H1 (cell line): ENCODE results near the gene FOXN4. TPM values are rescaled to one million over a fixed set of nuclear protein-coding genes. Genes with fewer than 3 reads are reported as not detected.

Experiments
- CTCF ChIA-PET: fragments of 300-600 bp; sonication (Branson Sonifier 250); formaldehyde crosslinking; loops from one replicate; lab custom pipeline; 2021; ENCODE audit not compliant: partially characterized antibody; lab: Charles Lee
- POLR2A ChIA-PET: fragments of 300-600 bp; sonication (Branson Sonifier 250); formaldehyde crosslinking; loops from one replicate; lab custom pipeline; 2021; ENCODE audit warnings: inconsistent platforms; ENCODE audit not compliant: partially characterized antibody; lab: Charles Lee
- DNase-seq, 2 experiments: peaks; one replicate each; pipeline versions ENCODE4 v3.0.0 to v3.0.0-alpha.2; 2010 to 2022; ENCODE audit warnings: low spot score in 2 of 2, low read depth in 1 of 2, mixed read lengths in 1 of 2
- FAIRE-seq: peaks from 2 replicates; lab custom pipeline; 2011; peaks lifted over from hg19 to GRCh38; lab: Jason Lieb, UNC
- H2AFZ ChIP-seq: 2 replicates; pipeline ENCODE4 v1.8.1; 2012; ENCODE audit warnings: low read length, inconsistent platforms
- H2AK5ac ChIP-seq: 2 replicates; pipeline ENCODE4 v1.6.1; 2013; ENCODE audit warnings: low read depth, low read length
- H2BK120ac ChIP-seq: replicated peaks from 2 replicates; pipeline ENCODE3; 2013; ENCODE audit warnings: low read depth, low read length, inconsistent platforms
- H2BK12ac ChIP-seq: 2 replicates; pipeline ENCODE4 v1.6.1; 2013; ENCODE audit warnings: low read depth, low read length
- H2BK15ac ChIP-seq: 2 replicates; pipeline ENCODE4 v1.6.1; 2013; ENCODE audit warnings: low read length
- H2BK20ac ChIP-seq: 2 replicates; pipeline ENCODE4 v1.6.1; 2013; ENCODE audit warnings: low read length
- H2BK5ac ChIP-seq: 2 replicates; pipeline ENCODE4 v1.6.1; 2013; ENCODE audit warnings: low read depth, low read length
- H3K14ac ChIP-seq: 2 replicates; pipeline ENCODE4 v1.6.1; 2013; ENCODE audit warnings: inconsistent platforms; ENCODE audit not compliant: insufficient read length
- H3K18ac ChIP-seq: 2 replicates; pipeline ENCODE4 v1.6.1; 2013; ENCODE audit warnings: low read length; ENCODE audit errors: extremely low read depth
- H3K23ac ChIP-seq: 2 replicates; pipeline ENCODE4 v1.6.1; 2013; ENCODE audit warnings: inconsistent platforms; ENCODE audit not compliant: insufficient read length
- H3K23me2 ChIP-seq: 2 replicates; pipeline ENCODE4 v1.6.1; 2013; ENCODE audit warnings: low read depth, low read length
- H3K27ac ChIP-seq: 2 replicates; pipeline ENCODE4 v1.6.1; 2011; ENCODE audit warnings: low read depth, low read length, inconsistent platforms
- H3K27me3 ChIP-seq, 4 experiments: replicated peaks in 1 of 4; 1 replicate in 1 of 4; 2 replicates in 3 of 4; pipeline versions ENCODE4 v1.6.1 to v1.8.1; 2011 to 2013; ENCODE audit warnings: low read length in 3 of 4, mild to moderate bottlenecking in 3 of 4, inconsistent platforms in 2 of 4, mixed read lengths in 2 of 4, moderate library complexity in 1 of 4; ENCODE audit not compliant: control insufficient read depth in 3 of 4, insufficient read depth in 3 of 4; ENCODE audit errors: extremely low read depth in 1 of 4
- H3K36me3 ChIP-seq, 4 experiments: 2 replicates each; pipeline versions ENCODE4 v1.6.1 to v1.8.1; 2011 to 2013; ENCODE audit warnings: mild to moderate bottlenecking in 4 of 4, low read length in 3 of 4, moderate library complexity in 2 of 4, control low read depth in 1 of 4, inconsistent platforms in 1 of 4; ENCODE audit not compliant: insufficient read depth in 4 of 4, control insufficient read depth in 2 of 4
- H3K4ac ChIP-seq: replicated peaks from 2 replicates; pipeline ENCODE3; 2013; ENCODE audit warnings: low read length, low read depth, mixed read lengths, inconsistent platforms; ENCODE audit not compliant: insufficient read length
- H3K4me1 ChIP-seq, 4 experiments: replicated peaks in 1 of 4; 1 replicate in 1 of 4; 2 replicates in 3 of 4; pipeline versions ENCODE4 v1.6.1 to v1.8.1; 2011 to 2013; ENCODE audit warnings: low read length in 3 of 4, inconsistent platforms in 2 of 4, mixed read lengths in 1 of 4; ENCODE audit not compliant: insufficient read depth in 4 of 4, control insufficient read depth in 3 of 4
- H3K4me2 ChIP-seq, 2 experiments: 2 replicates each; pipeline versions ENCODE4 v1.6.1 to v1.8.1; 2011 to 2013; ENCODE audit warnings: low read depth in 2 of 2, low read length in 2 of 2, control low read depth in 1 of 2, inconsistent platforms in 1 of 2, mild to moderate bottlenecking in 1 of 2; ENCODE audit not compliant: insufficient read depth in 1 of 2
- H3K4me3 ChIP-seq, 4 experiments: fragments of 200-600, 300-600 bp in 1 of 4; sonication (generic), shearing (Covaris generic), sonication (Bioruptor Twin) in 1 of 4; 2 replicates each; pipeline versions ENCODE4 v1.5.1 to v1.8.1; 2011 to 2016; ENCODE audit warnings: low read length in 4 of 4, low read depth in 3 of 4, control low read depth in 2 of 4, inconsistent platforms in 2 of 4, mild to moderate bottlenecking in 2 of 4, mixed read lengths in 1 of 4, moderate library complexity in 1 of 4; ENCODE audit not compliant: insufficient read depth in 2 of 4; ENCODE audit errors: extremely low read depth in 1 of 4
- H3K56ac ChIP-seq: replicated peaks from 2 replicates; pipeline ENCODE3; 2013; ENCODE audit warnings: low read depth, mild to moderate bottlenecking, mixed read lengths, low read length, inconsistent platforms; ENCODE audit not compliant: insufficient read length
- H3K79me1 ChIP-seq: 2 replicates; pipeline ENCODE4 v1.6.1; 2013; ENCODE audit warnings: low read depth, low read length, control low read depth
- H3K79me2 ChIP-seq, 2 experiments: 2 replicates each; pipeline versions ENCODE4 v1.6.1 to v1.8.1; 2012 to 2013; ENCODE audit warnings: low read length in 2 of 2, mild to moderate bottlenecking in 2 of 2, inconsistent platforms in 1 of 2; ENCODE audit not compliant: insufficient read depth in 2 of 2, control insufficient read depth in 1 of 2
- H3K9ac ChIP-seq, 4 experiments: replicated peaks in 1 of 4; 1 replicate in 1 of 4; 2 replicates in 3 of 4; pipeline versions ENCODE4 v1.6.1 to v1.8.1; 2011 to 2013; ENCODE audit warnings: low read depth in 3 of 4, low read length in 3 of 4, control low read depth in 2 of 4, mild to moderate bottlenecking in 2 of 4, moderate library complexity in 2 of 4, inconsistent platforms in 1 of 4; ENCODE audit errors: extremely low read depth in 1 of 4
- H3K9me3 ChIP-seq, 2 experiments: 2 replicates each; pipeline versions ENCODE4 v1.6.1 to v1.8.1; 2012 to 2013; ENCODE audit warnings: mild to moderate bottlenecking in 2 of 2, moderate library complexity in 2 of 2, control low read depth in 1 of 2, inconsistent platforms in 1 of 2, low read depth in 1 of 2, low read length in 1 of 2, mixed read lengths in 1 of 2; ENCODE audit not compliant: insufficient read depth in 2 of 2
- H4K20me1 ChIP-seq, 2 experiments: replicated peaks in 1 of 2; 2 replicates each; pipeline versions ENCODE3 to v1.8.1; 2011 to 2013; ENCODE audit warnings: inconsistent platforms in 2 of 2, low read length in 2 of 2, mild to moderate bottlenecking in 1 of 2; ENCODE audit not compliant: insufficient read depth in 2 of 2, control insufficient read depth in 1 of 2
- H4K5ac ChIP-seq: 2 replicates; pipeline ENCODE4 v1.6.1; 2013; ENCODE audit warnings: low read length, low read depth, mixed read lengths, inconsistent platforms; ENCODE audit not compliant: insufficient read length
- H4K8ac ChIP-seq: 2 replicates; pipeline ENCODE4 v1.8.0; 2013; ENCODE audit warnings: mild to moderate bottlenecking, moderate library complexity, low read length, inconsistent platforms; ENCODE audit not compliant: insufficient read depth; ENCODE audit errors: extremely low read depth
- H4K91ac ChIP-seq: replicated peaks from 2 replicates; pipeline ENCODE3; 2013; ENCODE audit warnings: low read length, mixed read lengths, inconsistent platforms; ENCODE audit not compliant: insufficient read length
- BACH1 ChIP-seq: IDR thresholded peaks from 2 replicates; pipeline ENCODE4 v1.6.1; 2012; ENCODE audit warnings: low read length, improper control_type of control experiment
- BRCA1 ChIP-seq: IDR thresholded peaks from 2 replicates; pipeline ENCODE4 v1.6.1; 2012; ENCODE audit warnings: low read depth, low read length, improper control_type of control experiment
- CHD1 ChIP-seq: IDR thresholded peaks from 2 replicates; pipeline ENCODE4 v1.6.1; 2012; ENCODE audit warnings: low read depth, low read length, improper control_type of control experiment
- CREB1 ChIP-seq: IDR thresholded peaks from 2 replicates; pipeline ENCODE4 v1.6.1; 2012; ENCODE audit warnings: inconsistent platforms
- KDM4A ChIP-seq: IDR thresholded peaks from one replicate; pipeline ENCODE4 v1.7.1; 2012; ENCODE audit warnings: low read depth, mild to moderate bottlenecking, moderate library complexity, low read length, inconsistent platforms; ENCODE audit not compliant: severe bottlenecking
- POLR2A ChIP-seq, 2 experiments: IDR thresholded peaks; 1 replicate in 1 of 2; 2 replicates in 1 of 2; pipeline ENCODE4 v1.6.1; 2011; ENCODE audit warnings: low read depth in 2 of 2, low read length in 2 of 2, mild to moderate bottlenecking in 2 of 2; ENCODE audit errors: control extremely low read depth in 1 of 2
- RXRA ChIP-seq: IDR thresholded peaks from 2 replicates; pipeline ENCODE4 v1.6.1; 2011; ENCODE audit warnings: low read depth, mild to moderate bottlenecking, low read length, moderate library complexity; ENCODE audit not compliant: insufficient read depth
- SIN3A ChIP-seq, 2 experiments: IDR thresholded peaks in 1 of 2; conservative IDR thresholded peaks in 1 of 2; 2 replicates each; pipeline ENCODE4 v1.6.1; 2011 to 2012; ENCODE audit warnings: low read length in 2 of 2, improper control_type of control experiment in 1 of 2, low read depth in 1 of 2, mild to moderate bottlenecking in 1 of 2
- SP1 ChIP-seq: IDR thresholded peaks from 2 replicates; pipeline ENCODE4 v1.6.1; 2011; ENCODE audit warnings: low read depth, low read length
- SP2 ChIP-seq: IDR thresholded peaks from 2 replicates; pipeline ENCODE4 v1.6.1; 2012; ENCODE audit warnings: mild to moderate bottlenecking, low read length, inconsistent platforms
- SRF ChIP-seq: IDR thresholded peaks from 2 replicates; pipeline ENCODE4 v1.6.1; 2011; ENCODE audit warnings: mild to moderate bottlenecking, low read depth, low read length, moderate library complexity
- TEAD4 ChIP-seq: IDR thresholded peaks from 2 replicates; pipeline ENCODE4 v1.6.1; 2012; ENCODE audit warnings: low read depth, low read length, inconsistent platforms, mixed read lengths
- WGBS, 2 experiments: shearing (Covaris generic) in 1 of 2; methylation state at CpG; one replicate each; pipeline versions ENCODE4 v1.1.6 to v1.1.7; 2013 to 2015; ENCODE audit warnings: low lambda C conversion rate in 2 of 2, mixed read lengths in 2 of 2, inconsistent platforms in 1 of 2, low coverage in 1 of 2, missing lambda C conversion rate in 1 of 2; ENCODE audit not compliant: insufficient replicate concordance in 2 of 2, insufficient coverage in 1 of 2, insufficient read length in 1 of 2; ENCODE audit errors: extremely low coverage in 1 of 2, missing lambda C conversion rate in 1 of 2; 5-methylcytosine and 5-hydroxymethylcytosine counted together
- polyA plus RNA-seq, 7 experiments: library from polyadenylated mRNA; depleted of rRNA in 3 of 7; stranded (reverse) in 5 of 7; unstranded in 2 of 7; fragments of >200 nt in 5 of 7; fragments of 200-250 nt in 2 of 7; gene quantifications; 1 replicate in 5 of 7; 2 replicates in 1 of 7; 4 replicates in 1 of 7; pipeline versions ENCODE4 v1.2.1 to v1.2.3, GENCODE V29; 2011 to 2013; ENCODE audit warnings: missing spikeins in 2 of 7, mixed read lengths in 2 of 7
- total RNA-seq: library from RNA; stranded (reverse); fragmentation: NEBNext Ultra II Directional; extraction: Animal tissue kit (Norgen Biotek cat#: 25700); gene quantifications from 2 replicates; pipeline ENCODE4 v1.2.1, GENCODE V29; 2021
- TF ChIP-seq, protein P1 (sequence below): IDR thresholded peaks from 2 replicates; pipeline ENCODE4 v1.6.1; 2012; ENCODE audit warnings: inconsistent platforms

The FOXN4 gene
- total and polyA plus RNA-seq, 2 of the 8 experiments (the other 6 are each of a cell fraction or from before 2014, with no cell fraction given): 0.26 to 0.29 TPM

GRCh38 chr12:109310247-109311125 is 1.4 kb upstream of the FOXN4 start:
- ChIA-PET POLR2A (no interaction called here), CTCF (interaction anchor here (1.1 kb wide), 1 partner anchor 50 kb away, joined by 3 read pairs; no protein-coding TSS in a partner anchor)
- no peak for TF ChIP-seq SRF
- no peak for TF ChIP-seq SP1
- TF ChIP-seq, protein P1, sequence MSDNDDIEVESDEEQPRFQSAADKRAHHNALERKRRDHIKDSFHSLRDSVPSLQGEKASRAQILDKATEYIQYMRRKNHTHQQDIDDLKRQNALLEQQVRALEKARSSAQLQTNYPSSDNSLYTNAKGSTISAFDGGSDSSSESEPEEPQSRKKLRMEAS: peak; percentile 93
- no peak for TF ChIP-seq RXRA
- TF ChIP-seq CREB1: no peak; the same call in 1 of the 2 replicates
- TF ChIP-seq BACH1: no peak
- TF ChIP-seq BRCA1: no peak
- TF ChIP-seq SIN3A (conservative IDR thresholded peaks at IDR 0.05 in 1 of 2, IDR thresholded peaks at IDR 0.05 in 1 of 2; ENCODE audit: low read depth in 1 of 2, low read length in 2 of 2): no peak
- TF ChIP-seq CHD1: no peak
- no peak for TF ChIP-seq POLR2A (IDR thresholded peaks at IDR 0.05; ENCODE audit: control extremely low read depth in 1 of 2, low read depth in 2 of 2, low read length in 2 of 2)
- peak; percentile 79 for TF ChIP-seq KDM4A
- no peak for TF ChIP-seq SP2
- TF ChIP-seq TEAD4: no peak

More at GRCh38 chr12:109310247-109311125, 1.4 kb upstream of the FOXN4 start:
- no peak overlapping the region for H3K18ac ChIP-seq
- no peak overlapping the region for H2BK15ac ChIP-seq
- H3K23ac ChIP-seq: no peak overlapping the region
- H2BK12ac ChIP-seq: no peak overlapping the region
- no peak overlapping the region for H2BK120ac ChIP-seq
- H3K4me1 ChIP-seq: peaks cover 0 to 6% (median under 1%) of the 10 kb centered on the region in 4 experiments; a peak in 2 of 7 replicates
- H3K27ac ChIP-seq: no peak overlapping the region
- no peak overlapping the region for H4K5ac ChIP-seq
- no peak overlapping the region for H2BK5ac ChIP-seq
- peak overlapping the region in 1 of 4 experiments; percentile 4; a peak in 2 of 7 replicates for H3K9ac ChIP-seq
- peak overlapping the region; percentile 68; the same call in 1 of the 2 replicates for H2AFZ ChIP-seq
- no peak overlapping the region for H2BK20ac ChIP-seq
- peak overlapping the region; percentile 28; the same call in 1 of the 2 replicates for H4K8ac ChIP-seq
- no peak overlapping the region for H3K14ac ChIP-seq
- DNase-seq (peak in 1 of 2 experiments; percentile 58), FAIRE-seq (no peak)
- H3K9me3 ChIP-seq: no peaks in the 10 kb centered on the region
- H4K20me1 ChIP-seq: peaks cover 0 to 1% of the 10 kb centered on the region in 2 experiments
- H3K4me3 ChIP-seq: peak overlapping the region; percentile 47 to 73 (median 52)
- no peak overlapping the region for H4K91ac ChIP-seq
- no peaks in the 10 kb centered on the region for H3K79me2 ChIP-seq
- H3K4ac ChIP-seq: no peak overlapping the region
- 9% methylated on average over 32 of the region's 33 CpGs; no CpG with 5 or more reads in 1 of the 2 experiments for WGBS, 2 experiments
- H2AK5ac ChIP-seq: no peak overlapping the region
- no peaks in the 10 kb centered on the region for H3K36me3 ChIP-seq
- peaks cover 8% of the 10 kb centered on the region; the same call in 1 of the 2 replicates for H3K23me2 ChIP-seq
- H3K56ac ChIP-seq: no peak overlapping the region
- H3K79me1 ChIP-seq: no peaks in the 10 kb centered on the region
- peaks cover 10 to 54% (median 40%) of the 10 kb centered on the region in 4 experiments for H3K27me3 ChIP-seq
- H3K4me2 ChIP-seq: peak overlapping the region; percentile 83 to 96
